Measurements from ENCODE around the gene ABR.

ABR gene

DNA sequence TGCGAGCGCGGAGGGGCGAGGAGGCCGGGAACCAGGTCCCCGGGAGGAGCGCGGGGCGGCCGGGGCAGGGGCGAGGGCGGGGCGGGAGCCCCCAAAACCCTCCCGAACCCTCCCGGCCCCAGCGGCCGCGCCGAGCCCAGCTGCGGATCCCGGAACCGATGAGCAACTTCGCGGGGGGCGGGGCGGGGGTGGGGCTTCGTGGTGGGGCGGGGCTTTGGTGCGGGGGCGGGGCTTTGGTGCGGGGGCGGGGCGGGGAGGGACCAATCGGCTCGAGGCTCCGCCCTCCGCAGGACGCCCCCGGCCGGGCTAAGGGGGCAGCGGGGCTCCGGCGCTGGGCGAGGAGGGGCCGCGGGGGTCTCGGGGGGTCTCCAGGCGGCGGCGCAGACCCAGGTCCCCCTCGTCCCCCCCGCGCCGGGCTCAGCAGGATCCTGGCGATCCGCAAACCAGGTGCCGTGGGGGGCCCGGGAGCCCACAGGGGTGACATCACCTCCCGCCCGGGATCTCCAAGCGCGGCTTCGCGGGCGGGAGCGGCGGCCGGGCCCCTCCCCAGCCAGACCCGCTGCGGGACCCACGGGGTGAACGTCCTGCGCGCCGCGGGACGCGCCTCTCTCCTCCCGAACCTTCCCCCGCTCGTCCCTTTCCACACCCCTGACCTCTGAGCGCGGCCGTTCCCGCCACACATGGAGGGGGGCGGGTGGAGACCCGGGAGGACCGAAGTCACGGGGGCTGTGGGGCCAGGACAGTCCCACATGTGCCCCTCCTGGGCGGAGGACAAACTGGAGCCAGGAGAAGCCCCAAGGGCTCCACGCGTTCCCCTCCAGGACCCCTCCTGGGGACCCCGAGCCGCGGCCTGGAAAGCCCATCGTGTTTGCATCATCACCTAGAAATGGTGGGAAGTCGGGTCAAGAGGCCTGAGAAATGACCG lies at the start of gene ABR:
ABR (minus strand) TSS at position 164 of the 925 bp plus-strand sequence. CDS start 254 bp downstream, outside the sequence.
- DNase-seq (ENCODE audit: extremely low read depth in 1 of 2, low read depth in 1 of 2): peak; percentile 16 to 19

- DNase-seq (ENCODE audit: extremely low read depth in 1 of 2, low read depth in 1 of 2): peak in 1 of 2 donors; percentile 27
Observed at GRCh38 chr17:1229349-1229899, 49.6 kb upstream of the ABR start.

GRCh38 chr17:1228781-1229348 lies 49.1 kb upstream of the ABR start:
- DNase-seq (ENCODE audit: extremely low read depth in 1 of 2, low read depth in 1 of 2): no peak

GRCh38 chr17:1227917-1228780 lies 48.4 kb upstream of the ABR start:
- no peak for DNase-seq (ENCODE audit: extremely low read depth in 1 of 2, low read depth in 1 of 2)

DNA sequence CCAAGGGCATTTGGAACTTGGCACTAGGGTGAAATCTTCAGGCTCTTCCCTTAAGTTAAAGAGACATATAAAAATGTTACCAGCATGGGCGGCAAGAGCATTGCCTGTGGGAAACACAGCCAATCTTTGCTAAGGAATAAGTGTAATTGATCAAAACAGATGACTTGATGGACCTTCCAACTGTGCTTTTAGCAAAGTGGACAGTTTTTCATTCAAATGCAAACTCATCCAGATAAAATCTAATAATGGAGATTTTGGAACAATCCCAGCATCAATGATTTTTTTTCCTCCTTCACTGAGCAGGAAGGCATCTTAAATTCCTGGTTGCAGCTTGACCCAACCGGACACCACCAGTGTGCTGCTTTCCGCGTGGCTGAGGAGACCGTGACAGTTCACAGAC lies 47.6 kb upstream of the ABR start:
- no peak for DNase-seq (ENCODE audit: extremely low read depth in 1 of 2, low read depth in 1 of 2)

DNA sequence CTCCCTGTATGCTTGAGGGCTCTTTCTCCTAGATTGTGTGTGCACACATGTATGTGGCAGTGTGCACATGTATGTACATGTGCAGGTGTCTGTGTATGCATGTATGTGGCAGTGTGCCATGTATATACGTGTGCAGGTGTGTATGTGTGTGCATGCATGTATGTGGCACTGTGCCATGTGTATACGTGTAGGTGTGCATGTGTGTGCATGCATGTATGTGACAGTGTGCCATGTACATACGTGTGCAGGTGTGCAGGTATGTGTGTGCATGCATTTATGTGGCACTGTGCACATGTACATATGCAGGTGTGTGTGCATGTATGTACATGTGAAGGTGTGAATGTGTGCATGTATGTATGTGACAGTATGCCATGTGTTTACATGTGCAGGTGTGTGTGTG lies 46.5 kb upstream of the ABR start:
- no peak for DNase-seq (ENCODE audit: extremely low read depth in 1 of 2, low read depth in 1 of 2)

DNA sequence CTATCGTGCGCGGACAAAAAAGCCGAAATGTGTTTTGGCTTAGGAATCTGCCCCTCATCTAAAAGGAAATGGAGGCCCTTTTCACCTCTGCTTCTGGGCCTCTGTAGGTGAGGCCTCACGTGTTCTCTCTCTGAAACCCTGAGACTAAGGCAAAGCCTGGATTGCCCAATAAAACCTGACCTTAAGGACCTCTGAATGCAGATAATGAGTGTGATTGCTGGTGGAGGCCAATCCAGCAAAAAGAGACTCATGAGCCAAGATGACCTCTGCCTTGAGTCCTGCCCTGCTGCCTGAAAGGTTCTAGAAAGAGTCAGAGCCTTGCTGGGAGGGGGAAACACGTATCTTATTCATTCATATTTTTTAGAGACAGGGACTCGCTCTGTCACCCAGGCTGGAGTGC lies 44.5 kb upstream of the ABR start:
- no peak for DNase-seq (ENCODE audit: extremely low read depth in 1 of 2, low read depth in 1 of 2)

- no peak for DNase-seq (ENCODE audit: extremely low read depth in 1 of 2, low read depth in 1 of 2)
Observed at GRCh38 chr17:1223662-1224061, 43.9 kb upstream of the ABR start.

GRCh38 chr17:1222321-1222720 lies 42.5 kb upstream of the ABR start:
- DNase-seq (ENCODE audit: extremely low read depth in 1 of 2, low read depth in 1 of 2): no peak

DNA sequence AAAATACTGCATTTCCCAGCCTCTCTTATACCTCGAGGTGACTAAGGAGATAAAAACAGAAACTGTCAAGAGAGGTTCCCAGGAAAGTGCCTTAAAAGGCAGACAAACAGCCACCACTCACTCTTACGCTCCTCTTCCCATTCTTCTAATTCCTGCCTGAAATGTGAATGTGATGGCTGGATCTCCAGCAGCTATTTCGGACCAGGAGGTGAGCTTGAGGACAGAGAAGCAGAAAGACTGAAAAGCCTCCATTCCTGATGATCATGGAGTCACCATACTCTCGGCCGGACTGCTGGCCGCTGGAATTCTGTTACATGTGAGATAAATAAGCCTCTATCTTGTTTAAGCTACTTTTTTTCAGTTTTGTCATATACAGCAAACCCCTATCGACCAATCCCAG lies 41.4 kb upstream of the ABR start:
- no peak for DNase-seq (ENCODE audit: extremely low read depth in 1 of 2, low read depth in 1 of 2)

DNA sequence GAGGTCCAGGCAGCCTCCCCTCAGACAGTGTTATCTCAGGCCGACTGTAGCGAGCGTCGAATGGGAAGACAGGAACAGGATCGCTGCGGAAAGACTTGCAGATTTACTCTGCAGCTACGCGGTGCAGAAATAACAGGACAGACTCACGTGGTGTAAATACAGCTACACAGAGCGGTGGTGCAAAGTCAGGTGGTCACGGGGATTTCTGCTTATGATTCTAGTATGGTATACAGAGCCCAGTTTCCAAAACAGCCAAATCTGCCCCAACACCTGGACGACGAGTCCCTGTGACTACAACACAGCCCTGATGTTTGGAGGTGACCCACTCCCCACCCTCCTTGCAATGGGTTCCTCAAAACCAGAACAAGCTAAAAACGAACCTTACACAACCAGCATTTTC lies 40.6 kb upstream of the ABR start:
- no peak for DNase-seq (ENCODE audit: extremely low read depth in 1 of 2, low read depth in 1 of 2)

GRCh38 chr17:1217089-1217385 lies 37.3 kb upstream of the ABR start:
- DNase-seq (ENCODE audit: extremely low read depth in 1 of 2, low read depth in 1 of 2): no peak

GRCh38 chr17:1216217-1217088 lies 36.7 kb upstream of the ABR start:
- no peak for DNase-seq (ENCODE audit: extremely low read depth in 1 of 2, low read depth in 1 of 2)

DNA sequence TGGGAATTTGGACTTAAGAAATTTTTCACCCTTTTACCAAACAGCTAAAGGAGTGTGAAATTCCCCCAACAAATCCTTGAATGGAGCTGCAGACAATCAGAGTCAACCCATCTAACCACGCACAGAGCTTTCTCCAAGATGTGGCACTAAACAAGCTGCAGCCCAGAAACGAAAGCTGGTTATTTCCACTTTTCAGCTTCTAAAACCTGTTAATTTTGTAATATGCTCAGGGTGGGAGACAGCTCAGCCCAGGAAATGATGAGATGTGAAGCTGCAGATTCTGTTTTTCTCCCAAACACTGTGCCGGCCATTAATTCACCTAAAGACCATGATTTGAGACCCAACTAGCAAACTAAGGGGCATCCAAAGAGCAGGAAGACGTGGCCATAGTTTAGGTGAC lies 33.2 kb upstream of the ABR start:
- no peak for DNase-seq (ENCODE audit: extremely low read depth in 1 of 2, low read depth in 1 of 2)

DNA sequence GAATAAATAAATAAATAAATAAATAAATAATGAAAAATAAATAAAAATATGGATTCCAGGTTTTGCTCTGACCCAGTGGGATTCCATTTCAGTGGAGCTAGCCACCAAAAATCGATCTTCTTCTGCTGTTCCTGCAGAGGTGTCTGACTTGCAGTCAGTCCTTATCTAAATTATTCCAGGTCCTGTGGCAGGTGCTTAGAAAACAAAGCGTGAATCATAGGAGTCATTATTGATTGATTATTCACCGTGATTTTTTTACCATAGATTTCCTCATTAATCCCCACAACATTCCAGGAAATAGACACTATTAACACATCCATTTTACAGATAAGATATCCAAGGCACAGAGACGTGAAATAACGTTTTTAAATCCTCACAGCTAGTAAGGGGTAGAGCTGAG lies 31.5 kb upstream of the ABR start:
- DNase-seq (ENCODE audit: extremely low read depth in 1 of 2, low read depth in 1 of 2): no peak

DNA sequence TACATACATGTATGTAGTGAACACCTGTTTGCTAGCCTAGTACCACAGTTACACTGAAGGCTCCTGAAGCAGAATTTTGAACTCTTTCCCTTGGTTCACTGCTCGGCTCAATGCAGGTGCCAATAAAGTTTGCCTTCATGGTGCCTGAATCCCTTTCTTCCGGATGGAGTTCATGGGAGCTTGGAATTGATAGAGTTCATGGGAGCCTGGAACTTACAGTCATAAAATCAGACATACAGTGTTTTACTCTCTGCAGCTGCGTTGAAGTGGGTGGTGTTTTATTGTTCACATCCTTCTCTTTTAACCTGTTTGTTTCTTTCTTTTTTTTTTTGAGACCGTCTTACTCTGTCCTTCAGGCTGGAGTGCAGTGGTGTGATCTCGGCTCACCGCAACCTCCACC lies 29.2 kb upstream of the ABR start:
- DNase-seq (ENCODE audit: extremely low read depth in 1 of 2, low read depth in 1 of 2): no peak

GRCh38 chr17:1206026-1206777 lies 26.4 kb upstream of the ABR start:
- no peak for DNase-seq (ENCODE audit: extremely low read depth in 1 of 2, low read depth in 1 of 2)

GRCh38 chr17:1203967-1204291 lies 24.1 kb upstream of the ABR start:
- no peak for DNase-seq (ENCODE audit: extremely low read depth in 1 of 2, low read depth in 1 of 2)

- DNase-seq (ENCODE audit: extremely low read depth in 1 of 2, low read depth in 1 of 2): peak in 1 of 2 donors; percentile 44
Observed at GRCh38 chr17:1203111-1203966, 23.6 kb upstream of the ABR start.
